Hepatocyte (in vitro differentiated cells): ENCODE measurements around the gene BRMS1L.

ENCODE experiments used
- EZH2 ChIP-seq: fragments of 200-600 bp; sonication (generic); IDR thresholded peaks from 2 replicates; pipeline ENCODE4 v1.6.1; 2016; ENCODE audit warnings: antibody characterized with exemption, mild to moderate bottlenecking, borderline replicate concordance
- TF ChIP-seq, protein P1 (sequence below): fragments of 200-600 bp; sonication (generic); IDR thresholded peaks from 2 replicates; pipeline ENCODE4 v1.5.1; 2016; ENCODE audit warnings: antibody characterized with exemption, mild to moderate bottlenecking; ENCODE audit not compliant: poor library complexity

- TF ChIP-seq, protein P1, sequence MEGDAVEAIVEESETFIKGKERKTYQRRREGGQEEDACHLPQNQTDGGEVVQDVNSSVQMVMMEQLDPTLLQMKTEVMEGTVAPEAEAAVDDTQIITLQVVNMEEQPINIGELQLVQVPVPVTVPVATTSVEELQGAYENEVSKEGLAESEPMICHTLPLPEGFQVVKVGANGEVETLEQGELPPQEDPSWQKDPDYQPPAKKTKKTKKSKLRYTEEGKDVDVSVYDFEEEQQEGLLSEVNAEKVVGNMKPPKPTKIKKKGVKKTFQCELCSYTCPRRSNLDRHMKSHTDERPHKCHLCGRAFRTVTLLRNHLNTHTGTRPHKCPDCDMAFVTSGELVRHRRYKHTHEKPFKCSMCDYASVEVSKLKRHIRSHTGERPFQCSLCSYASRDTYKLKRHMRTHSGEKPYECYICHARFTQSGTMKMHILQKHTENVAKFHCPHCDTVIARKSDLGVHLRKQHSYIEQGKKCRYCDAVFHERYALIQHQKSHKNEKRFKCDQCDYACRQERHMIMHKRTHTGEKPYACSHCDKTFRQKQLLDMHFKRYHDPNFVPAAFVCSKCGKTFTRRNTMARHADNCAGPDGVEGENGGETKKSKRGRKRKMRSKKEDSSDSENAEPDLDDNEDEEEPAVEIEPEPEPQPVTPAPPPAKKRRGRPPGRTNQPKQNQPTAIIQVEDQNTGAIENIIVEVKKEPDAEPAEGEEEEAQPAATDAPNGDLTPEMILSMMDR: no peak
- TF ChIP-seq EZH2: no peak
These were observed 1.7 kb downstream of the BRMS1L start for GRCh38 chr14:35827678-35828472.
